HG03135 (cell line): ENCODE results near the gene EFNA4.

Experiments used
- ATAC-seq: cut with Tn5 transposase; IDR thresholded peaks from one replicate; pipeline ENCODE4 v1.9.1; 2021; ENCODE audit warnings: mild to moderate bottlenecking, moderate library complexity; ENCODE audit not compliant: unreplicated experiment

Gene EFNA4

GRCh38 chr1:155051342-155051776 lies 12.2 kb upstream of the EFNA4 start:
- peak; percentile 19 for ATAC-seq

- ATAC-seq: peak; percentile 5
Measured at GRCh38 chr1:155051777-155052398, 11.7 kb upstream of the EFNA4 start.

- no peak for ATAC-seq
Measured at GRCh38 chr1:155052439-155053395, 10.8 kb upstream of the EFNA4 start.

- no peak for ATAC-seq
Measured at GRCh38 chr1:155053531-155054105, 9.9 kb upstream of the EFNA4 start.

- no peak for ATAC-seq
Measured at GRCh38 chr1:155057104-155057503, 6.4 kb upstream of the EFNA4 start.

- no peak for ATAC-seq
Measured at GRCh38 chr1:155057788-155058211, 5.7 kb upstream of the EFNA4 start.

GRCh38 chr1:155060736-155061135 lies 2.8 kb upstream of the EFNA4 start:
- ATAC-seq: no peak

GRCh38 chr1:155061381-155062150 lies 2.0 kb upstream of the EFNA4 start:
- ATAC-seq: peak; percentile 42

GRCh38 chr1:155062151-155062686 lies 1.3 kb upstream of the EFNA4 start:
- no peak for ATAC-seq

- ATAC-seq: no peak
Measured at GRCh38 chr1:155062702-155063411, 683 bp upstream of the EFNA4 start.

GRCh38 chr1:155064111-155064831 lies 731 bp downstream of the EFNA4 start:
- peak; percentile 10 for ATAC-seq

- no peak for ATAC-seq
Measured at GRCh38 chr1:155064832-155065429, 1.4 kb downstream of the EFNA4 start.

GRCh38 chr1:155066777-155067176 lies 3.2 kb downstream of the EFNA4 start:
- no peak for ATAC-seq

- ATAC-seq: no peak
Measured at GRCh38 chr1:155068599-155068998, 5.1 kb downstream of the EFNA4 start.

- no peak for ATAC-seq
Measured at GRCh38 chr1:155069551-155070157, 6.1 kb downstream of the EFNA4 start.

GRCh38 chr1:155070158-155070621 lies 6.7 kb downstream of the EFNA4 start:
- no peak for ATAC-seq

GRCh38 chr1:155070721-155071569 lies 7.4 kb downstream of the EFNA4 start:
- ATAC-seq: peak; percentile 85
